IMR-90 (cell line): ENCODE measurements around the gene ARMH3. TPM values are rescaled to one million over a fixed set of nuclear protein-coding genes. Genes with fewer than 3 reads are reported as not detected.

Experiments
- ATAC-seq: fragments of 200-7000 bp; cut with Tn5 transposase; 2 replicates; pipeline ENCODE4 v1.9.1; 2020; ENCODE audit warnings: low read depth, mild to moderate bottlenecking, moderate library complexity
- BruUV-seq: library from RNA; stranded (reverse); fragments of 400-500 nt; replicated peaks from 2 replicates; lab custom pipeline; 2021; lab: Mats Ljungman, UMichigan
- CTCF ChIA-PET: fragments of 300-600 bp; formaldehyde crosslinking; extraction: SDS; loops from one replicate; lab custom pipeline; 2021; ENCODE audit warnings: antibody characterized with exemption; lab: Yijun Ruan, JAX
- POLR2A ChIA-PET: fragments of 300-600 bp; sonication (Branson Sonifier 250); formaldehyde crosslinking; loops from one replicate; lab custom pipeline; 2022; ENCODE audit warnings: antibody characterized with exemption; ENCODE audit not compliant: unreplicated experiment; lab: Charles Lee
- DNase-seq: peaks from one replicate; pipeline ENCODE4 v3.0.0; 2013
- H2AFZ ChIP-seq: replicated peaks from 2 replicates; pipeline ENCODE3; 2013; ENCODE audit warnings: low read length, mild to moderate bottlenecking; ENCODE audit not compliant: poor library complexity
- H2AK5ac ChIP-seq: 2 replicates; pipeline ENCODE4 v1.6.1; 2013; ENCODE audit warnings: low read depth, low read length, inconsistent platforms
- H2AK9ac ChIP-seq: replicated peaks from 2 replicates; pipeline ENCODE3; 2013; ENCODE audit warnings: mild to moderate bottlenecking, low read depth, low read length, moderate library complexity; ENCODE audit not compliant: poor library complexity
- H2BK120ac ChIP-seq: 2 replicates; pipeline ENCODE4 v1.6.1; 2013; ENCODE audit warnings: low read depth, low read length, inconsistent platforms
- H2BK15ac ChIP-seq: 3 replicates; pipeline ENCODE4 v1.6.1; 2013; ENCODE audit warnings: low read depth, low read length, inconsistent platforms
- H2BK20ac ChIP-seq: 2 replicates; pipeline ENCODE4 v1.6.1; 2013; ENCODE audit warnings: low read depth, mild to moderate bottlenecking, inconsistent platforms, low read length, moderate library complexity
- H2BK5ac ChIP-seq: 2 replicates; pipeline ENCODE4 v1.6.1; 2013; ENCODE audit warnings: mild to moderate bottlenecking, low read depth, low read length, inconsistent platforms; ENCODE audit not compliant: poor library complexity, severe bottlenecking
- H3K14ac ChIP-seq: replicated peaks from 2 replicates; pipeline ENCODE4 v1.6.1; 2013; ENCODE audit warnings: low read depth, low read length, inconsistent platforms
- H3K18ac ChIP-seq: 2 replicates; pipeline ENCODE4 v1.6.1; 2013; ENCODE audit warnings: low read depth, low read length, control low read depth
- H3K23ac ChIP-seq: 2 replicates; pipeline ENCODE4 v1.6.1; 2013; ENCODE audit warnings: low read depth, low read length, inconsistent platforms
- H3K27ac ChIP-seq: 2 replicates; pipeline ENCODE4 v1.5.1; 2013; ENCODE audit warnings: mild to moderate bottlenecking, control low read depth, low read length; ENCODE audit not compliant: insufficient read depth
- H3K27me3 ChIP-seq: 2 replicates; pipeline ENCODE4 v1.6.1; 2013; ENCODE audit warnings: low read length; ENCODE audit not compliant: control insufficient read depth, insufficient read depth
- H3K36me3 ChIP-seq: 2 replicates; pipeline ENCODE4 v1.6.1; 2013; ENCODE audit warnings: low read length, mixed read lengths; ENCODE audit not compliant: control insufficient read depth, insufficient read depth
- H3K4ac ChIP-seq: 2 replicates; pipeline ENCODE4 v1.6.1; 2013; ENCODE audit warnings: low read depth, low read length, inconsistent platforms
- H3K4me1 ChIP-seq: 2 replicates; pipeline ENCODE4 v1.6.1; 2013; ENCODE audit warnings: low read length, mixed read lengths; ENCODE audit not compliant: control insufficient read depth, insufficient read depth
- H3K4me2 ChIP-seq: 2 replicates; pipeline ENCODE4 v1.6.1; 2013; ENCODE audit warnings: low read depth, mild to moderate bottlenecking, control low read depth, low read length, moderate library complexity
- H3K4me3 ChIP-seq: 2 replicates; pipeline ENCODE4 v1.5.1; 2013; ENCODE audit warnings: low read depth, mild to moderate bottlenecking, control low read depth, low read length, moderate library complexity; ENCODE audit not compliant: insufficient read depth
- H3K56ac ChIP-seq: 2 replicates; pipeline ENCODE4 v1.6.1; 2013; ENCODE audit warnings: low read length, inconsistent platforms; ENCODE audit not compliant: insufficient read depth; ENCODE audit errors: extremely low read depth
- H3K79me1 ChIP-seq, 2 experiments: 2 replicates each; pipeline ENCODE4 v1.6.1; 2013; ENCODE audit warnings: low read length in 2 of 2, inconsistent platforms in 1 of 2, low read depth in 1 of 2
- H3K9ac ChIP-seq: 2 replicates; pipeline ENCODE4 v1.6.1; 2013; ENCODE audit warnings: low read depth, low read length, control low read depth
- H3K9me1 ChIP-seq: 2 replicates; pipeline ENCODE4 v1.6.1; 2013; ENCODE audit warnings: low read length, inconsistent platforms; ENCODE audit not compliant: insufficient read depth
- H3K9me3 ChIP-seq: 2 replicates; pipeline ENCODE4 v1.6.1; 2013; ENCODE audit warnings: low read length; ENCODE audit not compliant: control insufficient read depth, insufficient read depth
- H4K20me1 ChIP-seq: 2 replicates; pipeline ENCODE4 v1.6.1; 2013; ENCODE audit warnings: low read length, inconsistent platforms; ENCODE audit not compliant: insufficient read depth
- H4K5ac ChIP-seq: 2 replicates; pipeline ENCODE4 v1.6.1; 2013; ENCODE audit warnings: mild to moderate bottlenecking, low read depth, low read length, control low read depth
- H4K8ac ChIP-seq, 2 experiments: 2 replicates each; pipeline ENCODE4 v1.6.1; 2013; ENCODE audit warnings: low read depth in 2 of 2, low read length in 2 of 2, control low read depth in 1 of 2, inconsistent platforms in 1 of 2
- H4K91ac ChIP-seq: 2 replicates; pipeline ENCODE4 v1.6.1; 2013; ENCODE audit warnings: low read depth, low read length, inconsistent platforms; ENCODE audit not compliant: insufficient read depth
- BHLHE40 ChIP-seq: fragments of 150-350 bp; IDR thresholded peaks from 2 replicates; pipeline ENCODE4 v1.6.1; 2016; ENCODE audit warnings: mild to moderate bottlenecking, low read depth, low read length
- CEBPB ChIP-seq: IDR thresholded peaks from 2 replicates; pipeline ENCODE4 v1.6.1; 2012; ENCODE audit warnings: low read depth, low read length, improper control_type of control experiment
- CHD1 ChIP-seq: IDR thresholded peaks from 2 replicates; pipeline ENCODE4 v1.6.1; 2012; ENCODE audit warnings: low read depth, low read length, improper control_type of control experiment
- CTCF ChIP-seq: conservative IDR thresholded peaks from 2 replicates; pipeline ENCODE4 v1.5.1; 2012; ENCODE audit warnings: mild to moderate bottlenecking, low read depth, low read length, improper control_type of control experiment
- ELK1 ChIP-seq: fragments of 150-350 bp; IDR thresholded peaks from 2 replicates; pipeline ENCODE4 v1.6.1; 2016; ENCODE audit warnings: low read depth, mild to moderate bottlenecking, low read length, moderate library complexity, borderline replicate concordance
- RCOR1 ChIP-seq: IDR thresholded peaks from 2 replicates; pipeline ENCODE4 v1.6.1; 2012; ENCODE audit warnings: mild to moderate bottlenecking, low read length, improper control_type of control experiment; ENCODE audit not compliant: insufficient replicate concordance
- RFX5 ChIP-seq: IDR thresholded peaks from 2 replicates; pipeline ENCODE4 v1.8.0; 2012; ENCODE audit warnings: low read depth, mild to moderate bottlenecking, low read length, moderate library complexity
- WGBS, 2 experiments: methylation state at CpG; one replicate each; pipeline versions ENCODE4 v1.1.5 to v1.1.7; 2013; ENCODE audit warnings: missing lambda C conversion rate in 2 of 2; ENCODE audit not compliant: insufficient read length in 1 of 2; ENCODE audit errors: extremely low coverage in 2 of 2; 5-methylcytosine and 5-hydroxymethylcytosine counted together
- dilution Hi-C: fragments of 300-500 bp; cut with HindIII; formaldehyde crosslinking; loops from one replicate; pipeline ENCODE4 v1.14.3; 2018; ENCODE audit warnings: low sequenced_read_pairs; ENCODE audit not compliant: unreplicated experiment
- in situ Hi-C: fragments of 300-500 bp; cut with MboI; formaldehyde crosslinking; loops from 3 replicates; pipeline ENCODE4 v1.14.3; 2019; ENCODE audit warnings: low sequenced_read_pairs, inconsistent platforms, mixed read lengths
- intact Hi-C: fragments of 100-400 bp; cut with micrococcal nuclease; formaldehyde crosslinking; loops from 2 replicates; pipeline ENCODE4 v1.10.0; 2022
- polyA plus RNA-seq, 3 experiments: library from polyadenylated mRNA; depleted of rRNA; stranded (reverse); fragments of >200 nt; gene quantifications; 2 replicates each; pipeline ENCODE4 v1.2.3, GENCODE V29; 2012; ENCODE audit warnings: low replicate concordance in 1 of 3
- total RNA-seq: library from RNA; depleted of rRNA; stranded (reverse); fragments of >200 nt; gene quantifications from 2 replicates; pipeline ENCODE4 v1.2.3, GENCODE V29; 2012

ARMH3 gene
- total and polyA plus RNA-seq, 2 of the 4 experiments (the other 2 are of a cell fraction): 12.1 to 13.1 TPM

GRCh38 chr10:101835362-101835761, 220.6 kb downstream of the ARMH3 start:
- Histone ChIP-seq H3K4ac (no peak overlapping the region), H2BK120ac (no peak overlapping the region), H3K23ac (no peak overlapping the region), H3K4me2 (no peak overlapping the region), H3K27me3 (no peaks in the 10 kb centered on the region), H4K91ac (no peak overlapping the region), H3K36me3 (no peaks in the 10 kb centered on the region), H3K18ac (no peak overlapping the region), H3K9me1 (peaks cover 18% of the 10 kb centered on the region), H4K20me1 (peaks cover 6% of the 10 kb centered on the region), H2AK5ac (no peak overlapping the region), H3K9me3 (no peaks in the 10 kb centered on the region), H4K8ac (no peak overlapping the region), H2BK20ac (no peak overlapping the region), H3K4me3 (no peak overlapping the region), H2BK15ac (no peak overlapping the region), H3K14ac (no peak overlapping the region), H3K9ac (no peak overlapping the region), H2BK5ac (no peak overlapping the region), H3K4me1 (peaks cover 11% of the 10 kb centered on the region), H3K56ac (no peak overlapping the region), H4K5ac (no peak overlapping the region), H2AFZ (no peak overlapping the region), H2AK9ac (no peak overlapping the region), H3K27ac (no peak overlapping the region), H3K79me1 (peaks cover 0 to 22% of the 10 kb centered on the region in 2 experiments; a peak in 2 of 4 replicates)
- no peak for ATAC-seq
- no CpG with 5 or more reads among the region's 4 CpGs for WGBS, 2 experiments
- TF ChIP-seq CEBPB (no peak), ELK1 (no peak), RCOR1 (no peak), RFX5 (no peak), CHD1 (no peak), CTCF (no peak), BHLHE40 (no peak)
- ChIA-PET CTCF (interaction anchor here (0.6 to 1.2 kb wide), 6 partner anchors 11 to 238 kb away, joined by 3 to 5 read pairs (median 3); no protein-coding TSS in a partner anchor), POLR2A (no interaction called here)
- DNase-seq: no peak
- no TSS peak for BruUV-seq
- in situ Hi-C loops (no loop called here), dilution Hi-C loops (no loop called here), intact Hi-C loops (no loop called here)
